Measurements from ENCODE around the gene FKBP3.

DNA sequence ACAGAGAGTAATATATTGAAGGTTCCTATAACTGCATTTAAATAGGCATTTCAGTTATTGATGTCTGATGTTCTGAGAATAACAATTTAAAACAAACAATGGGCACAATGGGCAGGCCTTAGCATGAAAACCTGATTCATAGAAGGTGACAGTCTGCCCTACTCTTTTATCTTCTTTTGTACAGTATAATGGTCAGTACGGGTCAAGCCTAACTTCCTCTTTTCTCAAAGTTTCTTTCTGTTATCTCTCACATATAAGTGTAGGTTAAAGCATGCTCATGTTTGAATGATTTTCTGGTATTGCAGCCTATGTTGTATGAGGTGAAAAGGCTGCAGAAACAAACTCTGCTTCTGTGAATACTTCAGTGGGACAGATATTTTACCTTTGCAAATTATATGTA lies 14.2 kb downstream of the FKBP3 start:
- TF ChIP-seq, protein P1, sequence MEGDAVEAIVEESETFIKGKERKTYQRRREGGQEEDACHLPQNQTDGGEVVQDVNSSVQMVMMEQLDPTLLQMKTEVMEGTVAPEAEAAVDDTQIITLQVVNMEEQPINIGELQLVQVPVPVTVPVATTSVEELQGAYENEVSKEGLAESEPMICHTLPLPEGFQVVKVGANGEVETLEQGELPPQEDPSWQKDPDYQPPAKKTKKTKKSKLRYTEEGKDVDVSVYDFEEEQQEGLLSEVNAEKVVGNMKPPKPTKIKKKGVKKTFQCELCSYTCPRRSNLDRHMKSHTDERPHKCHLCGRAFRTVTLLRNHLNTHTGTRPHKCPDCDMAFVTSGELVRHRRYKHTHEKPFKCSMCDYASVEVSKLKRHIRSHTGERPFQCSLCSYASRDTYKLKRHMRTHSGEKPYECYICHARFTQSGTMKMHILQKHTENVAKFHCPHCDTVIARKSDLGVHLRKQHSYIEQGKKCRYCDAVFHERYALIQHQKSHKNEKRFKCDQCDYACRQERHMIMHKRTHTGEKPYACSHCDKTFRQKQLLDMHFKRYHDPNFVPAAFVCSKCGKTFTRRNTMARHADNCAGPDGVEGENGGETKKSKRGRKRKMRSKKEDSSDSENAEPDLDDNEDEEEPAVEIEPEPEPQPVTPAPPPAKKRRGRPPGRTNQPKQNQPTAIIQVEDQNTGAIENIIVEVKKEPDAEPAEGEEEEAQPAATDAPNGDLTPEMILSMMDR (IDR thresholded peaks at IDR 0.05), result no peak
- TF ChIP-seq POLR2A (IDR thresholded peaks at IDR 0.05), result no peak
